H1 (cell line): Measurements from ENCODE around the gene DNM2. TPM values are rescaled to one million over a fixed set of nuclear protein-coding genes. Genes with fewer than 3 reads are reported as not detected.

Source experiments
- CTCF ChIA-PET: fragments of 300-600 bp; sonication (Branson Sonifier 250); formaldehyde crosslinking; loops from one replicate; lab custom pipeline; 2021; ENCODE audit not compliant: partially characterized antibody; lab: Charles Lee
- POLR2A ChIA-PET: fragments of 300-600 bp; sonication (Branson Sonifier 250); formaldehyde crosslinking; loops from one replicate; lab custom pipeline; 2021; ENCODE audit warnings: inconsistent platforms; ENCODE audit not compliant: partially characterized antibody; lab: Charles Lee
- DNase-seq, 2 experiments: peaks; one replicate each; pipeline versions ENCODE4 v3.0.0 to v3.0.0-alpha.2; 2010 to 2022; ENCODE audit warnings: low spot score in 2 of 2, low read depth in 1 of 2, mixed read lengths in 1 of 2
- FAIRE-seq: peaks from 2 replicates; lab custom pipeline; 2011; peaks lifted over from hg19 to GRCh38; lab: Jason Lieb, UNC
- H2AFZ ChIP-seq: 2 replicates; pipeline ENCODE4 v1.8.1; 2012; ENCODE audit warnings: low read length, inconsistent platforms
- H2AK5ac ChIP-seq: 2 replicates; pipeline ENCODE4 v1.6.1; 2013; ENCODE audit warnings: low read depth, low read length
- H2BK120ac ChIP-seq: replicated peaks from 2 replicates; pipeline ENCODE3; 2013; ENCODE audit warnings: low read depth, low read length, inconsistent platforms
- H2BK12ac ChIP-seq: 2 replicates; pipeline ENCODE4 v1.6.1; 2013; ENCODE audit warnings: low read depth, low read length
- H2BK15ac ChIP-seq: 2 replicates; pipeline ENCODE4 v1.6.1; 2013; ENCODE audit warnings: low read length
- H2BK20ac ChIP-seq: 2 replicates; pipeline ENCODE4 v1.6.1; 2013; ENCODE audit warnings: low read length
- H2BK5ac ChIP-seq: 2 replicates; pipeline ENCODE4 v1.6.1; 2013; ENCODE audit warnings: low read depth, low read length
- H3K14ac ChIP-seq: 2 replicates; pipeline ENCODE4 v1.6.1; 2013; ENCODE audit warnings: inconsistent platforms; ENCODE audit not compliant: insufficient read length
- H3K18ac ChIP-seq: 2 replicates; pipeline ENCODE4 v1.6.1; 2013; ENCODE audit warnings: low read length; ENCODE audit errors: extremely low read depth
- H3K23ac ChIP-seq: 2 replicates; pipeline ENCODE4 v1.6.1; 2013; ENCODE audit warnings: inconsistent platforms; ENCODE audit not compliant: insufficient read length
- H3K23me2 ChIP-seq: 2 replicates; pipeline ENCODE4 v1.6.1; 2013; ENCODE audit warnings: low read depth, low read length
- H3K27ac ChIP-seq: 2 replicates; pipeline ENCODE4 v1.6.1; 2011; ENCODE audit warnings: low read depth, low read length, inconsistent platforms
- H3K27me3 ChIP-seq, 4 experiments: replicated peaks in 1 of 4; 1 replicate in 1 of 4; 2 replicates in 3 of 4; pipeline versions ENCODE4 v1.6.1 to v1.8.1; 2011 to 2013; ENCODE audit warnings: low read length in 3 of 4, mild to moderate bottlenecking in 3 of 4, inconsistent platforms in 2 of 4, mixed read lengths in 2 of 4, moderate library complexity in 1 of 4; ENCODE audit not compliant: control insufficient read depth in 3 of 4, insufficient read depth in 3 of 4; ENCODE audit errors: extremely low read depth in 1 of 4
- H3K36me3 ChIP-seq, 4 experiments: 2 replicates each; pipeline versions ENCODE4 v1.6.1 to v1.8.1; 2011 to 2013; ENCODE audit warnings: mild to moderate bottlenecking in 4 of 4, low read length in 3 of 4, moderate library complexity in 2 of 4, control low read depth in 1 of 4, inconsistent platforms in 1 of 4; ENCODE audit not compliant: insufficient read depth in 4 of 4, control insufficient read depth in 2 of 4
- H3K4ac ChIP-seq: replicated peaks from 2 replicates; pipeline ENCODE3; 2013; ENCODE audit warnings: low read length, low read depth, mixed read lengths, inconsistent platforms; ENCODE audit not compliant: insufficient read length
- H3K4me1 ChIP-seq, 4 experiments: replicated peaks in 1 of 4; 1 replicate in 1 of 4; 2 replicates in 3 of 4; pipeline versions ENCODE4 v1.6.1 to v1.8.1; 2011 to 2013; ENCODE audit warnings: low read length in 3 of 4, inconsistent platforms in 2 of 4, mixed read lengths in 1 of 4; ENCODE audit not compliant: insufficient read depth in 4 of 4, control insufficient read depth in 3 of 4
- H3K4me2 ChIP-seq, 2 experiments: 2 replicates each; pipeline versions ENCODE4 v1.6.1 to v1.8.1; 2011 to 2013; ENCODE audit warnings: low read depth in 2 of 2, low read length in 2 of 2, control low read depth in 1 of 2, inconsistent platforms in 1 of 2, mild to moderate bottlenecking in 1 of 2; ENCODE audit not compliant: insufficient read depth in 1 of 2
- H3K4me3 ChIP-seq, 4 experiments: fragments of 200-600, 300-600 bp in 1 of 4; sonication (generic), shearing (Covaris generic), sonication (Bioruptor Twin) in 1 of 4; 2 replicates each; pipeline versions ENCODE4 v1.5.1 to v1.8.1; 2011 to 2016; ENCODE audit warnings: low read length in 4 of 4, low read depth in 3 of 4, control low read depth in 2 of 4, inconsistent platforms in 2 of 4, mild to moderate bottlenecking in 2 of 4, mixed read lengths in 1 of 4, moderate library complexity in 1 of 4; ENCODE audit not compliant: insufficient read depth in 2 of 4; ENCODE audit errors: extremely low read depth in 1 of 4
- H3K56ac ChIP-seq: replicated peaks from 2 replicates; pipeline ENCODE3; 2013; ENCODE audit warnings: low read depth, mild to moderate bottlenecking, mixed read lengths, low read length, inconsistent platforms; ENCODE audit not compliant: insufficient read length
- H3K79me1 ChIP-seq: 2 replicates; pipeline ENCODE4 v1.6.1; 2013; ENCODE audit warnings: low read depth, low read length, control low read depth
- H3K79me2 ChIP-seq, 2 experiments: 2 replicates each; pipeline versions ENCODE4 v1.6.1 to v1.8.1; 2012 to 2013; ENCODE audit warnings: low read length in 2 of 2, mild to moderate bottlenecking in 2 of 2, inconsistent platforms in 1 of 2; ENCODE audit not compliant: insufficient read depth in 2 of 2, control insufficient read depth in 1 of 2
- H3K9ac ChIP-seq, 4 experiments: replicated peaks in 1 of 4; 1 replicate in 1 of 4; 2 replicates in 3 of 4; pipeline versions ENCODE4 v1.6.1 to v1.8.1; 2011 to 2013; ENCODE audit warnings: low read depth in 3 of 4, low read length in 3 of 4, control low read depth in 2 of 4, mild to moderate bottlenecking in 2 of 4, moderate library complexity in 2 of 4, inconsistent platforms in 1 of 4; ENCODE audit errors: extremely low read depth in 1 of 4
- H3K9me3 ChIP-seq, 2 experiments: 2 replicates each; pipeline versions ENCODE4 v1.6.1 to v1.8.1; 2012 to 2013; ENCODE audit warnings: mild to moderate bottlenecking in 2 of 2, moderate library complexity in 2 of 2, control low read depth in 1 of 2, inconsistent platforms in 1 of 2, low read depth in 1 of 2, low read length in 1 of 2, mixed read lengths in 1 of 2; ENCODE audit not compliant: insufficient read depth in 2 of 2
- H4K20me1 ChIP-seq, 2 experiments: replicated peaks in 1 of 2; 2 replicates each; pipeline versions ENCODE3 to v1.8.1; 2011 to 2013; ENCODE audit warnings: inconsistent platforms in 2 of 2, low read length in 2 of 2, mild to moderate bottlenecking in 1 of 2; ENCODE audit not compliant: insufficient read depth in 2 of 2, control insufficient read depth in 1 of 2
- H4K5ac ChIP-seq: 2 replicates; pipeline ENCODE4 v1.6.1; 2013; ENCODE audit warnings: low read length, low read depth, mixed read lengths, inconsistent platforms; ENCODE audit not compliant: insufficient read length
- H4K8ac ChIP-seq: 2 replicates; pipeline ENCODE4 v1.8.0; 2013; ENCODE audit warnings: mild to moderate bottlenecking, moderate library complexity, low read length, inconsistent platforms; ENCODE audit not compliant: insufficient read depth; ENCODE audit errors: extremely low read depth
- H4K91ac ChIP-seq: replicated peaks from 2 replicates; pipeline ENCODE3; 2013; ENCODE audit warnings: low read length, mixed read lengths, inconsistent platforms; ENCODE audit not compliant: insufficient read length
- BACH1 ChIP-seq: IDR thresholded peaks from 2 replicates; pipeline ENCODE4 v1.6.1; 2012; ENCODE audit warnings: low read length, improper control_type of control experiment
- BRCA1 ChIP-seq: IDR thresholded peaks from 2 replicates; pipeline ENCODE4 v1.6.1; 2012; ENCODE audit warnings: low read depth, low read length, improper control_type of control experiment
- CBX8 ChIP-seq: fragments of 300-800, 300-1000 bp; sonication (generic); IDR thresholded peaks from 2 replicates; pipeline ENCODE4 v1.7.1; 2016; ENCODE audit warnings: low read depth, low read length, borderline replicate concordance
- CHD2 ChIP-seq: IDR thresholded peaks from 2 replicates; pipeline ENCODE4 v1.6.1; 2012; ENCODE audit warnings: low read length, improper control_type of control experiment
- HDAC2 ChIP-seq, 2 experiments: fragments of 300-600 bp in 1 of 2; sonication (generic) in 1 of 2; IDR thresholded peaks; 2 replicates each; pipeline ENCODE4 v1.6.1; 2011 to 2012; ENCODE audit warnings: low read depth in 2 of 2, low read length in 2 of 2, mild to moderate bottlenecking in 2 of 2, moderate library complexity in 2 of 2, borderline replicate concordance in 1 of 2, inconsistent platforms in 1 of 2
- SAP30 ChIP-seq: fragments of 300-600 bp; sonication (generic); IDR thresholded peaks from 2 replicates; pipeline ENCODE4 v1.7.1; 2012; ENCODE audit warnings: low read length, moderate library complexity, mild to moderate bottlenecking, inconsistent platforms; ENCODE audit not compliant: insufficient read depth, insufficient replicate concordance
- TCF12 ChIP-seq: IDR thresholded peaks from 2 replicates; pipeline ENCODE4 v1.6.1; 2011; ENCODE audit warnings: low read depth, mild to moderate bottlenecking, low read length
- TEAD4 ChIP-seq: IDR thresholded peaks from 2 replicates; pipeline ENCODE4 v1.6.1; 2012; ENCODE audit warnings: low read depth, low read length, inconsistent platforms, mixed read lengths
- WGBS, 2 experiments: shearing (Covaris generic) in 1 of 2; methylation state at CpG; one replicate each; pipeline versions ENCODE4 v1.1.6 to v1.1.7; 2013 to 2015; ENCODE audit warnings: low lambda C conversion rate in 2 of 2, mixed read lengths in 2 of 2, inconsistent platforms in 1 of 2, low coverage in 1 of 2, missing lambda C conversion rate in 1 of 2; ENCODE audit not compliant: insufficient replicate concordance in 2 of 2, insufficient coverage in 1 of 2, insufficient read length in 1 of 2; ENCODE audit errors: extremely low coverage in 1 of 2, missing lambda C conversion rate in 1 of 2; 5-methylcytosine and 5-hydroxymethylcytosine counted together
- polyA plus RNA-seq, 7 experiments: library from polyadenylated mRNA; depleted of rRNA in 3 of 7; stranded (reverse) in 5 of 7; unstranded in 2 of 7; fragments of >200 nt in 5 of 7; fragments of 200-250 nt in 2 of 7; gene quantifications; 1 replicate in 5 of 7; 2 replicates in 1 of 7; 4 replicates in 1 of 7; pipeline versions ENCODE4 v1.2.1 to v1.2.3, GENCODE V29; 2011 to 2013; ENCODE audit warnings: missing spikeins in 2 of 7, mixed read lengths in 2 of 7
- total RNA-seq: library from RNA; stranded (reverse); fragmentation: NEBNext Ultra II Directional; extraction: Animal tissue kit (Norgen Biotek cat#: 25700); gene quantifications from 2 replicates; pipeline ENCODE4 v1.2.1, GENCODE V29; 2021

DNM2 gene
- total and polyA plus RNA-seq, 2 of the 8 experiments (the other 6 are each of a cell fraction or from before 2014, with no cell fraction given) = 61.9 to 120 TPM

DNA sequence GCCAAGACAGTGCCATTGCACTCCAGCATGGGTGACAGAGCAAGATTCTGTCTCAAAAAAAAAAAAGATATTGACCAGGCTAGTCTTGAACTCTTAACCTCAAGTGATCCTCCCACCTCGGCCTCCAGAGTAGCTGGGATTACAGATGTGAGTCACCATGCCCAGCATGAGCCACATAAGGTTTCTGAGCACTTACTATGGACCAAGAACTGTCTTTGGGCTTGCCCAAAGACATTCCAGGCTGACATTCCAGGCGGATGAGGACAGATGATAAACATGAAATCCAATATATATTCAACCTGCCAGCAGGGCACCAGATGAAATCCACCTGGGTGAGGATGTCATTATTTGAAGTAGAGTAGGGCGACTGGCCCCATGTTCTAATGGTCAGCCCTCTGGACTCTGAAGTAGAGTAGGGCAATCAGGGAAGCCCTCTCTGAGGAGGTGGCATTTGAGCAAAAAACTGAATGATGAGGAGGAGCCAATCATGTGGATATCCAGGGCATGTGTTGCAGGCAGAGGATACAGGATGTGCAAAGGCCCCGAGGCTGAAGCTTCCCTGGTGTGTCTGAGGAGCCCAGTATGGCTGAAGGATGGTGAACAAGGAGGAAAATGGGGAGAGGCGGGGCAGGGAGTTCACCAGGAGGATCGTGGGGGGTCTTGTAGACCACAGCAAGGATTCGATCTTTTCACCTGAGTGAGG, 134.4 kb downstream of the DNM2 start:
- Histone ChIP-seq H3K27ac (no peak overlapping the region), H3K4me3 (no peak overlapping the region), H3K4me1 (no peaks in the 10 kb centered on the region), H2BK120ac (no peak overlapping the region), H4K8ac (no peak overlapping the region), H3K23me2 (no peaks in the 10 kb centered on the region), H3K36me3 (no peaks in the 10 kb centered on the region), H3K79me1 (no peaks in the 10 kb centered on the region), H3K79me2 (no peaks in the 10 kb centered on the region), H3K27me3 (no peaks in the 10 kb centered on the region), H2AK5ac (no peak overlapping the region), H3K9me3 (no peaks in the 10 kb centered on the region), H3K9ac (no peak overlapping the region), H2BK5ac (no peak overlapping the region), H3K4me2 (no peak overlapping the region), H2AFZ (no peak overlapping the region), H4K91ac (no peak overlapping the region), H3K23ac (no peak overlapping the region), H2BK15ac (no peak overlapping the region), H3K4ac (no peak overlapping the region), H3K56ac (no peak overlapping the region), H4K20me1 (no peaks in the 10 kb centered on the region), H3K14ac (no peak overlapping the region), H3K18ac (no peak overlapping the region), H2BK12ac (no peak overlapping the region), H2BK20ac (no peak overlapping the region), H4K5ac (no peak overlapping the region)
- DNase-seq = no peak
- FAIRE-seq = no peak
- 82% methylated on average over 7 of the region's 7 CpGs; no CpG with 5 or more reads in 1 of the 2 experiments for WGBS, 2 experiments
- CTCF ChIA-PET = interaction anchor here (0.6 to 21.2 kb wide), 4 partner anchors 13 to 331 kb away, joined by 3 to 249 read pairs (median 40); partner anchors contain the start of gene TMED1
- POLR2A ChIA-PET = interaction anchor here (1.0 to 1.6 kb wide), 3 partner anchors 13 to 17 kb away, joined by 3 to 6 read pairs (median 5); partner anchors contain the start of gene TMED1
- TF ChIP-seq HDAC2 (IDR thresholded peaks at IDR 0.05; ENCODE audit: borderline replicate concordance in 1 of 2, low read depth in 2 of 2, low read length in 2 of 2) (no peak), CHD2 (no peak), CBX8 (no peak), TCF12 (no peak), SAP30 (no peak), BACH1 (no peak), BRCA1 (no peak), TEAD4 (peak; percentile 27; the same call in 1 of the 2 replicates)
